Occipital lobe (tissue), 2 donors: ENCODE results near the gene TSSK2. TPM values are rescaled to one million over a fixed set of nuclear protein-coding genes. Genes with fewer than 3 reads are reported as not detected.
A peak's percentile ranks its signal among the peaks of the same experiment; 100 is the strongest.

ENCODE experiments used
- DNase-seq: peaks from one replicate; lab custom pipeline; 2025; lab: John Stamatoyannopoulos, UW
- total RNA-seq: library from RNA; depleted of rRNA; stranded (reverse); fragments of >200 nt; gene quantifications from one replicate; pipeline ENCODE4 v1.2.3, GENCODE V29; 2014

Gene TSSK2
- total RNA-seq, 1 donor from 2014 or later = not detected

GRCh38 chr22:19106886-19107729 lies 24.0 kb upstream of the TSSK2 start:
- no peak for DNase-seq

- no peak for DNase-seq
Observed at GRCh38 chr22:19107730-19108074, 23.4 kb upstream of the TSSK2 start.

- no peak for DNase-seq
Observed at GRCh38 chr22:19108807-19109197, 22.3 kb upstream of the TSSK2 start.

- no peak for DNase-seq
Observed at GRCh38 chr22:19109198-19110063, 21.7 kb upstream of the TSSK2 start.

GRCh38 chr22:19110064-19110458 lies 21.0 kb upstream of the TSSK2 start:
- DNase-seq = no peak

- DNase-seq = no peak
Observed at GRCh38 chr22:19110646-19111045, 20.5 kb upstream of the TSSK2 start.

GRCh38 chr22:19111140-19111539 lies 20.0 kb upstream of the TSSK2 start:
- DNase-seq = no peak

- no peak for DNase-seq
Observed at GRCh38 chr22:19111584-19111983, 19.5 kb upstream of the TSSK2 start.

- no peak for DNase-seq
Observed at GRCh38 chr22:19113429-19113828, 17.7 kb upstream of the TSSK2 start.

GRCh38 chr22:19114984-19115552 lies 16.0 kb upstream of the TSSK2 start:
- DNase-seq = no peak

GRCh38 chr22:19115628-19116027 lies 15.5 kb upstream of the TSSK2 start:
- DNase-seq = no peak

GRCh38 chr22:19117111-19117512 lies 14.0 kb upstream of the TSSK2 start:
- DNase-seq = no peak

GRCh38 chr22:19118329-19118880 lies 12.7 kb upstream of the TSSK2 start:
- DNase-seq = no peak

GRCh38 chr22:19119949-19120348 lies 11.2 kb upstream of the TSSK2 start:
- DNase-seq = no peak

- no peak for DNase-seq
Observed at GRCh38 chr22:19120829-19121630, 10.1 kb upstream of the TSSK2 start.

- DNase-seq = peak; percentile 19
Observed at GRCh38 chr22:19121631-19122142, 9.4 kb upstream of the TSSK2 start.

- peak; percentile 98 for DNase-seq
Observed at GRCh38 chr22:19122143-19122751, 8.9 kb upstream of the TSSK2 start, which contains the start of gene DGCR2. TSS of gene DGCR2 (minus strand) at chr22:19122412. CDS start at chr22:19122206, 206 bp downstream.

- no peak for DNase-seq
Observed at GRCh38 chr22:19122752-19123492, 8.2 kb upstream of the TSSK2 start.

GRCh38 chr22:19123936-19124335 lies 7.2 kb upstream of the TSSK2 start:
- no peak for DNase-seq

- DNase-seq = no peak
Observed at GRCh38 chr22:19124377-19124776, 6.7 kb upstream of the TSSK2 start.
